Trophoblast cell (in vitro differentiated cells and primary cell): ENCODE results near the gene CMKLR1.
A peak's percentile ranks its signal among the peaks of the same experiment; 100 is the strongest.

Source experiments
- DNase-seq, 2 donors: peaks; one replicate each; pipeline ENCODE4 v3.0.0-alpha.2; 2016
- H2AFZ ChIP-seq: 2 replicates; pipeline ENCODE4 v1.6.1; 2013; ENCODE audit warnings: low read length, moderate library complexity, mild to moderate bottlenecking; ENCODE audit not compliant: insufficient read depth, poor library complexity
- H2AK5ac ChIP-seq: 2 replicates; pipeline ENCODE4 v1.6.1; 2013; ENCODE audit warnings: mild to moderate bottlenecking, low read length
- H2BK120ac ChIP-seq: 2 replicates; pipeline ENCODE4 v1.6.1; 2013; ENCODE audit warnings: low read length, mild to moderate bottlenecking, moderate library complexity; ENCODE audit not compliant: insufficient read depth, poor library complexity
- H2BK12ac ChIP-seq: 2 replicates; pipeline ENCODE4 v1.6.1; 2013; ENCODE audit warnings: mild to moderate bottlenecking, low read length, moderate library complexity
- H2BK5ac ChIP-seq: 2 replicates; pipeline ENCODE4 v1.6.1; 2013; ENCODE audit warnings: low read length, low read depth, moderate library complexity, mild to moderate bottlenecking; ENCODE audit not compliant: poor library complexity
- H3K14ac ChIP-seq: 2 replicates; pipeline ENCODE4 v1.6.1; 2013; ENCODE audit warnings: mild to moderate bottlenecking, low read length
- H3K18ac ChIP-seq: 2 replicates; pipeline ENCODE4 v1.6.1; 2013; ENCODE audit warnings: mild to moderate bottlenecking, low read length
- H3K23ac ChIP-seq: 2 replicates; pipeline ENCODE4 v1.6.1; 2013; ENCODE audit warnings: low read length
- H3K27ac ChIP-seq: 2 replicates; pipeline ENCODE4 v1.5.1; 2013; ENCODE audit warnings: low read depth, mild to moderate bottlenecking, inconsistent platforms, low read length, moderate library complexity
- H3K27me3 ChIP-seq: 2 replicates; pipeline ENCODE4 v1.6.1; 2013; ENCODE audit warnings: inconsistent platforms, mild to moderate bottlenecking, low read length, moderate library complexity; ENCODE audit not compliant: insufficient read depth
- H3K36me3 ChIP-seq, 2 experiments: 1 replicate in 1 of 2; 2 replicates in 1 of 2; pipeline ENCODE4 v1.6.1; 2013; ENCODE audit warnings: low read length in 2 of 2, mild to moderate bottlenecking in 2 of 2, moderate library complexity in 1 of 2; ENCODE audit not compliant: insufficient read depth in 2 of 2, control insufficient read depth in 1 of 2
- H3K4ac ChIP-seq: 2 replicates; pipeline ENCODE4 v1.6.1; 2013; ENCODE audit warnings: low read depth, mild to moderate bottlenecking, low read length, moderate library complexity
- H3K4me1 ChIP-seq, 2 experiments: 1 replicate in 1 of 2; 2 replicates in 1 of 2; pipeline ENCODE4 v1.6.1; 2013; ENCODE audit warnings: low read length in 2 of 2, mild to moderate bottlenecking in 2 of 2, moderate library complexity in 1 of 2; ENCODE audit not compliant: insufficient read depth in 2 of 2, control insufficient read depth in 1 of 2
- H3K4me2 ChIP-seq: 2 replicates; pipeline ENCODE4 v1.6.1; 2013; ENCODE audit warnings: inconsistent platforms, mild to moderate bottlenecking, low read length, moderate library complexity
- H3K4me3 ChIP-seq: 2 replicates; pipeline ENCODE4 v1.5.1; 2013; ENCODE audit warnings: mild to moderate bottlenecking, low read depth, low read length, inconsistent platforms
- H3K79me1 ChIP-seq: one replicate; pipeline ENCODE4 v1.6.1; 2013; ENCODE audit warnings: low read length
- H3K79me2 ChIP-seq: 2 replicates; pipeline ENCODE4 v1.6.1; 2013; ENCODE audit warnings: low read length, mild to moderate bottlenecking; ENCODE audit not compliant: control insufficient read depth, insufficient read depth, poor library complexity
- H3K9ac ChIP-seq: 2 replicates; pipeline ENCODE4 v1.6.1; 2013; ENCODE audit warnings: mild to moderate bottlenecking, low read length
- H3K9me3 ChIP-seq: 2 replicates; pipeline ENCODE4 v1.6.1; 2013; ENCODE audit warnings: low read depth, mild to moderate bottlenecking, control low read depth, inconsistent platforms, low read length; ENCODE audit not compliant: insufficient read depth
- H4K12ac ChIP-seq: 2 replicates; pipeline ENCODE4 v1.6.1; 2013; ENCODE audit warnings: low read depth, mild to moderate bottlenecking, low read length, moderate library complexity
- H4K8ac ChIP-seq: 2 replicates; pipeline ENCODE4 v1.6.1; 2013; ENCODE audit warnings: low read depth, mild to moderate bottlenecking, low read length, moderate library complexity
- H4K91ac ChIP-seq: one replicate; pipeline ENCODE4 v1.6.1; 2013; ENCODE audit warnings: low read depth, mild to moderate bottlenecking, low read length, moderate library complexity
- WGBS: extraction: QIAGEN DNeasy Blood & Tissue Kit; methylation state at CpG from one replicate; pipeline ENCODE4 v1.1.7; 2013; ENCODE audit warnings: missing lambda C conversion rate; ENCODE audit not compliant: insufficient read length, insufficient coverage; ENCODE audit errors: extremely low coverage; 5-methylcytosine and 5-hydroxymethylcytosine counted together

Gene CMKLR1

DNA sequence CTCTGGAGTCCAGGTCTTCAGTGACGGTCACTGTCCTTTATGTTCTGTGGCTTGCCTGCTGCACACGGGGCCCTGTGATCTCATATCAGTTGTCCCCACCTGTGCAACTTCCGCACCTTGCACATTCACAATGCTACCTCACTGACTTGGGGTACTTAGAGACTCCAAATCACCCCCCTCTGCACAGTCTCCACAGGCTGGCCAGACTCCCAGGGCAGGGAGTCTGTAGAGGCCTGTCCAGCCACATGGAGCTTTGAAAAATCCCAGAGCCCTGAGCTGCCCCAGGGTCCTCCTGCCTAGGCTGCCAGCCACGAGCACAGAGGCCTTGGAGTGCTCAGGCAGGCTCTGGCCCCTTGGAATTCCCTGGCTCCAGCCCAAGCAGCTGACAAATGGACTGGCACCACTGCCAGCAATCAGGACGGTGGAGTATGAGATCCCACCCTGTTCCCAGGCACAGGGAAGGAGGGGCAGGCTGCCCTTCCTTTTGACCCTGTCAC lies 26.4 kb downstream of the CMKLR1 start:
- Histone ChIP-seq H3K4me1 (peaks cover 19 to 28% of the 10 kb centered on the region in 2 experiments), H3K79me1 (no peaks in the 10 kb centered on the region), H2BK120ac (no peak overlapping the region), H3K79me2 (no peaks in the 10 kb centered on the region), H2AFZ (no peak overlapping the region), H2BK12ac (no peak overlapping the region), H2AK5ac (no peak overlapping the region), H3K9ac (no peak overlapping the region), H3K4me2 (no peak overlapping the region), H3K36me3 (no peaks in the 10 kb centered on the region), H3K18ac (no peak overlapping the region), H2BK5ac (no peak overlapping the region), H3K14ac (peak overlapping the region; percentile 15), H3K4ac (no peak overlapping the region), H3K9me3 (no peaks in the 10 kb centered on the region), H3K27ac (peak overlapping the region; percentile 5), H4K91ac (peak overlapping the region; percentile 23), H3K27me3 (no peaks in the 10 kb centered on the region), H3K4me3 (no peak overlapping the region), H3K23ac (no peak overlapping the region), H4K12ac (no peak overlapping the region), H4K8ac (peak overlapping the region; percentile 10)
- DNase-seq, result no peak
- WGBS, result no CpG with 5 or more reads among the region's 5 CpGs

GRCh38 chr12:108312073-108312659 lies 26.9 kb downstream of the CMKLR1 start:
- Histone ChIP-seq H3K4me2 (no peak overlapping the region), H3K9me3 (no peaks in the 10 kb centered on the region), H2BK120ac (no peak overlapping the region), H2BK12ac (no peak overlapping the region), H3K79me2 (no peaks in the 10 kb centered on the region), H2AFZ (no peak overlapping the region), H3K23ac (no peak overlapping the region), H3K9ac (no peak overlapping the region), H3K4me3 (no peak overlapping the region), H4K8ac (no peak overlapping the region), H3K4ac (no peak overlapping the region), H3K4me1 (peaks cover 19 to 28% of the 10 kb centered on the region in 2 experiments), H4K91ac (no peak overlapping the region), H3K27me3 (no peaks in the 10 kb centered on the region), H3K18ac (no peak overlapping the region), H3K36me3 (no peaks in the 10 kb centered on the region), H2AK5ac (no peak overlapping the region), H2BK5ac (no peak overlapping the region), H3K27ac (no peak overlapping the region), H4K12ac (no peak overlapping the region), H3K14ac (no peak overlapping the region), H3K79me1 (no peaks in the 10 kb centered on the region)
- peak; percentile 43 to 81 for DNase-seq
- WGBS, result no CpG with 5 or more reads among the region's 7 CpGs

- Histone ChIP-seq H3K4me3 (no peak overlapping the region), H3K4ac (no peak overlapping the region), H2AFZ (no peak overlapping the region), H3K79me1 (peaks cover under 1% of the 10 kb centered on the region), H3K27ac (no peak overlapping the region), H2BK5ac (no peak overlapping the region), H3K9me3 (no peaks in the 10 kb centered on the region), H3K14ac (no peak overlapping the region), H3K9ac (no peak overlapping the region), H2BK120ac (no peak overlapping the region), H2AK5ac (no peak overlapping the region), H3K27me3 (no peaks in the 10 kb centered on the region), H4K91ac (no peak overlapping the region), H3K79me2 (no peaks in the 10 kb centered on the region), H2BK12ac (no peak overlapping the region), H3K23ac (no peak overlapping the region), H3K4me1 (peaks cover 21 to 30% of the 10 kb centered on the region in 2 experiments), H3K4me2 (no peak overlapping the region), H4K8ac (no peak overlapping the region), H3K18ac (no peak overlapping the region), H4K12ac (no peak overlapping the region), H3K36me3 (no peaks in the 10 kb centered on the region)
- WGBS, result no CpG with 5 or more reads among the region's 4 CpGs
- no peak for DNase-seq
Observed at GRCh38 chr12:108311605-108312004, 27.5 kb downstream of the CMKLR1 start.

- no peak overlapping the region for H3K18ac ChIP-seq
- H3K23ac ChIP-seq, result no peak overlapping the region
- H2AK5ac ChIP-seq, result no peak overlapping the region
- no peak overlapping the region for H3K4me3 ChIP-seq
- no peak overlapping the region for H4K8ac ChIP-seq
- no peak overlapping the region for H2AFZ ChIP-seq
- no peak for DNase-seq
- no peak overlapping the region for H4K91ac ChIP-seq
- H3K4me1 ChIP-seq, result peaks cover 26 to 36% of the 10 kb centered on the region in 2 experiments
- H3K27ac ChIP-seq, result no peak overlapping the region
- no peak overlapping the region for H3K9ac ChIP-seq
- no CpG with 5 or more reads among the region's 6 CpGs for WGBS
- H2BK5ac ChIP-seq, result no peak overlapping the region
- H3K14ac ChIP-seq, result no peak overlapping the region
- H3K79me1 ChIP-seq, result peaks cover 1% of the 10 kb centered on the region
- no peaks in the 10 kb centered on the region for H3K27me3 ChIP-seq
- H3K4ac ChIP-seq, result no peak overlapping the region
- no peak overlapping the region for H4K12ac ChIP-seq
- H3K9me3 ChIP-seq, result no peaks in the 10 kb centered on the region
- H2BK12ac ChIP-seq, result no peak overlapping the region
- H2BK120ac ChIP-seq, result no peak overlapping the region
- H3K36me3 ChIP-seq, result no peaks in the 10 kb centered on the region
- no peak overlapping the region for H3K4me2 ChIP-seq
- no peaks in the 10 kb centered on the region for H3K79me2 ChIP-seq
Observed at GRCh38 chr12:108310489-108310888, 28.6 kb downstream of the CMKLR1 start.
